HCEC 1CT (cell line): ENCODE data around the gene DIDO1.
"Not testable (repeated sequence)": the region's sequence is repeated elsewhere in the genome, so short reads cannot be mapped to it uniquely, and the experiment has no call there.

Experiments
- DNase-seq: peaks from one replicate; pipeline ENCODE4 v3.0.0-alpha.2; 2017

DIDO1 gene

GRCh38 chr20:62962221-62962879 is 36.0 kb upstream of the DIDO1 start:
- DNase-seq: no peak

GRCh38 chr20:62961799-62962198 is 35.5 kb upstream of the DIDO1 start:
- no peak for DNase-seq

GRCh38 chr20:62961310-62961783 is 35.0 kb upstream of the DIDO1 start:
- no peak for DNase-seq

- not testable (repeated sequence) for DNase-seq
These were observed 34.4 kb upstream of the DIDO1 start for GRCh38 chr20:62960446-62961309.

- DNase-seq: no peak
These were observed 33.7 kb upstream of the DIDO1 start for GRCh38 chr20:62959998-62960436.

- no peak for DNase-seq
These were observed 33.0 kb upstream of the DIDO1 start for GRCh38 chr20:62959101-62959971.

- DNase-seq: no peak
These were observed 32.2 kb upstream of the DIDO1 start for GRCh38 chr20:62958388-62959100.

- no peak for DNase-seq
These were observed 31.1 kb upstream of the DIDO1 start for GRCh38 chr20:62957136-62958117.

GRCh38 chr20:62956387-62957135 is 30.3 kb upstream of the DIDO1 start:
- no peak for DNase-seq

GRCh38 chr20:62955519-62956386 is 29.4 kb upstream of the DIDO1 start:
- DNase-seq: no peak

- peak; percentile 26 for DNase-seq
These were observed 27.8 kb upstream of the DIDO1 start for GRCh38 chr20:62953839-62954703.

- no peak for DNase-seq
These were observed 26.9 kb upstream of the DIDO1 start for GRCh38 chr20:62952968-62953838.

GRCh38 chr20:62952373-62952967 is 26.2 kb upstream of the DIDO1 start, which contains the start of gene SLC17A9:
Gene SLC17A9 (plus strand): TSS chr20:62952709. CDS start chr20:62952831, 122 bp downstream.
- DNase-seq: peak; percentile 36

GRCh38 chr20:62951896-62952372 is 25.6 kb upstream of the DIDO1 start:
- no peak for DNase-seq

GRCh38 chr20:62951143-62951895 is 25.0 kb upstream of the DIDO1 start:
- no peak for DNase-seq

GRCh38 chr20:62950741-62951140 is 24.4 kb upstream of the DIDO1 start:
- no peak for DNase-seq
